Fibroblast of the conjunctiva (primary cell): ENCODE measurements around the gene MAP6D1.

ENCODE experiments used
- DNase-seq: peaks from one replicate; pipeline ENCODE4 v3.0.0-alpha.2; 2010; ENCODE audit warnings: low read depth

MAP6D1 gene

GRCh38 chr3:183823963-183824362 is 1.4 kb downstream of the MAP6D1 start:
- DNase-seq: no peak

GRCh38 chr3:183822631-183823030 is 2.7 kb downstream of the MAP6D1 start:
- DNase-seq: no peak

- DNase-seq: no peak
Measured at GRCh38 chr3:183819831-183820230, 5.5 kb downstream of the MAP6D1 start.

GRCh38 chr3:183818706-183819624 is 6.4 kb downstream of the MAP6D1 start:
- DNase-seq: no peak

- no peak for DNase-seq
Measured at GRCh38 chr3:183818041-183818620, 7.2 kb downstream of the MAP6D1 start.

- DNase-seq: no peak
Measured at GRCh38 chr3:183817639-183818038, 7.7 kb downstream of the MAP6D1 start.

GRCh38 chr3:183816681-183817510 is 8.5 kb downstream of the MAP6D1 start:
- no peak for DNase-seq

- no peak for DNase-seq
Measured at GRCh38 chr3:183815951-183816475, 9.4 kb downstream of the MAP6D1 start.

- DNase-seq: no peak
Measured at GRCh38 chr3:183815563-183815940, 9.8 kb downstream of the MAP6D1 start.

GRCh38 chr3:183814240-183814639 is 11.1 kb downstream of the MAP6D1 start:
- DNase-seq: no peak

GRCh38 chr3:183812761-183813445 is 12.5 kb downstream of the MAP6D1 start:
- no peak for DNase-seq

GRCh38 chr3:183811638-183812037 is 13.7 kb downstream of the MAP6D1 start:
- DNase-seq: no peak

- DNase-seq: no peak
Measured at GRCh38 chr3:183810643-183811594, 14.5 kb downstream of the MAP6D1 start.

- no peak for DNase-seq
Measured at GRCh38 chr3:183809270-183809669, 16.1 kb downstream of the MAP6D1 start.

GRCh38 chr3:183808355-183808754 is 17.0 kb downstream of the MAP6D1 start:
- DNase-seq: no peak

GRCh38 chr3:183807881-183808280 is 17.5 kb downstream of the MAP6D1 start:
- no peak for DNase-seq

GRCh38 chr3:183807209-183807728 is 18.1 kb downstream of the MAP6D1 start:
- DNase-seq: no peak

- DNase-seq: no peak
Measured at GRCh38 chr3:183802989-183803388, 22.4 kb downstream of the MAP6D1 start.

GRCh38 chr3:183801601-183802000 is 23.8 kb downstream of the MAP6D1 start:
- DNase-seq: no peak

- no peak for DNase-seq
Measured at GRCh38 chr3:183800243-183800863, 25.0 kb downstream of the MAP6D1 start.
